Erythroblast (primary cell): Measurements from ENCODE around the gene DYDC2.

Source experiments
- GATA1 ChIP-seq: IDR thresholded peaks from 2 replicates; pipeline ENCODE4 v1.6.1; 2011; ENCODE audit warnings: low read depth, mild to moderate bottlenecking, control low read depth, low read length, moderate library complexity
- POLR2A ChIP-seq: IDR thresholded peaks from 2 replicates; pipeline ENCODE4 v1.6.1; 2011; ENCODE audit warnings: mild to moderate bottlenecking, low read length

GRCh38 chr10:80319725-80320290 is 36.8 kb upstream of the DYDC2 start:
- no peak for TF ChIP-seq POLR2A
- TF ChIP-seq GATA1: no peak
